GM18502 (cell line): ENCODE measurements around the gene PIGW.
A peak's percentile ranks its signal among the peaks of the same experiment; 100 is the strongest.
"Not testable (repeated sequence)": the region's sequence is repeated elsewhere in the genome, so short reads cannot be mapped to it uniquely, and the experiment has no call there.

Source experiments
- ATAC-seq: cut with Tn5 transposase; IDR thresholded peaks from one replicate; pipeline ENCODE4 v1.9.1; 2021; ENCODE audit warnings: mild to moderate bottlenecking; ENCODE audit not compliant: unreplicated experiment, poor library complexity

The PIGW gene

DNA sequence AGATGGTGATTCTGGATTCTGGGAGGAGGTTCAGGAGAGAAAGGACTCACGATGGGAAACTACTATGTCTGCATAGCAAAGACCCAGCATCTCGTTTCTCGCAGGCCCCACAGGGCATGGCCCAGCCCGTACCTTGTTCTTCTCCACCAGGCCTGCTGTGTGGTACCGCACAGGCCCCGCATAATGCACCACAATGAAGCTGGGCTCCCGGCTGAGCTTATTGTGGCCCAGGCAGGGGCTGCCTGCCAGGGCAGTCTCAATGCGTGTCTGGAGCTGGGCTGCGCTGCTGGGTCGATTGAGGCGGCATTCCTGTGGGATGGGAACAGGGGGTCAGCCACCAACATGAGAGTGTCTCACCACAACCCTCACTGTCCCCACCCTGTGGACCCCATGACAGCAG lies 28.0 kb upstream of the PIGW start:
- no peak for ATAC-seq

GRCh38 chr17:36507266-36507665 lies 27.5 kb upstream of the PIGW start:
- no peak for ATAC-seq

DNA sequence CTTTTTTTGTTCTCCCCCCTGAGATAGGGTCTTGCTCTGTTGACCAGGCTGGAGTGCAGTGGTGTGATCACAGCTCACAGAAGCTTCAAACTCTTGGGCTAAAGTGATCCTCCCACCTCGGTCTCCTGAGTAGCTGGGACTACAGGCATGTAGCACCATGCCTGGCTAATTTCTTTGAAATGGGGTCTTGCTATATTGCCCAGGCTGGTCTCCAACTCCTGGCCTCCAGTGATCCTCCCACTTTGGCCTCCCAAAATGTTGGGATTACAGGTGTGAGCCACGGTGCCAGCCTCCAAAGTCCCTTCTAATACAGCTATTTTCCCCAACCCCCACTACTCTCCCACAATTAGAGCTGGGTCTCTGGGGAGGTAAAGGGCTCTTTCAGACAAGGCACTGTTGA lies 26.3 kb upstream of the PIGW start:
- ATAC-seq: not testable (repeated sequence)

DNA sequence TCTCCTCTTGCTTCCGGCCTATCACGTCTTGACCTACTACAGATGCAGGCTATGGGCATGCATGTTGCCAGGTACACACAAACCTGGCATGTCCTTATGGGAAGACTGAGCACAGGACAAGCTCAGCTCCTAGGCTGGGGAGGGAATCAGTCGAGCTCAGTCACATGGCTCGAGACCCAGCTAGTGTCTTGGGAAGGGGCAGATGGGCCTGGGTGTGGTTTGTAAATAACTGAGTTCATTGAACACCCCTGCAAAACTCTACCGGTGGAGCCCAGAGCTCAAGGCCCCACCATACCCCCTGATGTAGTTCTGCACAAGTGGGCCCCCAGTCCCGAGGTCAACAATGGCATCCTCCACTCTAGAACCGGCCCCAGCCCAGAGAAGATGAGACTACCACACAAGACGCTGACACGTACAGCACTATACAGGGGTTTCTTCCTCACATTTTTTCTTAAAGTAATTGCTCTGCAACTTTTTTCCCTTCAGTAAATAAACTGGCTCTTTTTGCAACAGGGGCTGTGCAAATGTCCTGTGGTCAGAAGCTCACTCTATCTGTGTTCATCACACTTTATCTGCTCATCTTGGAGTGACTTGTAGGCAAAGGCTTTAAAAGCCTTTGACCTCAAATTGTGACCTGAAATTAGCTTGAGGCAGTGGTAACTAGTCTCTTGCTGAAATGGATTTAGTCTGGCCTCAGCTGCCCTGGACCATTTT lies 25.4 kb upstream of the PIGW start:
- no peak for ATAC-seq

DNA sequence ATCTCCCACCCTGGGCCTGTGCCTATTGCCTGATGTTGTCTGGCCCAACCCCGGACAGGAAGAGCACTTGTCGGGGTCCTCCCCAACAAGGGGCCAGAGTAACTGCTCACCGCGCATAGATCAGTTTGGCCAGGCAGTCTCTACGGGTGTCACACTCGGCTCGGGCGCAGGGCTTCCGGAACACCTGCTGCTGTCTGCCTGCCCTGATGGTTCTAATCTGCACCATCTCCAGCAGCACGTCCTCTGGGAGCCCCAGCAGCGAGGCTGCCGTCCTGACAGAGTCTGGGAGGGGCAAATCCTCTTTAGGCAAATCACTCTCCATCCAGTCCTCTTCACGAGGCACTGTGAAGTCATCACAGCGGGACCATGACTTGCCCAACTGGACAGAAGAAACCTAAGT lies 24.2 kb upstream of the PIGW start:
- ATAC-seq: no peak

DNA sequence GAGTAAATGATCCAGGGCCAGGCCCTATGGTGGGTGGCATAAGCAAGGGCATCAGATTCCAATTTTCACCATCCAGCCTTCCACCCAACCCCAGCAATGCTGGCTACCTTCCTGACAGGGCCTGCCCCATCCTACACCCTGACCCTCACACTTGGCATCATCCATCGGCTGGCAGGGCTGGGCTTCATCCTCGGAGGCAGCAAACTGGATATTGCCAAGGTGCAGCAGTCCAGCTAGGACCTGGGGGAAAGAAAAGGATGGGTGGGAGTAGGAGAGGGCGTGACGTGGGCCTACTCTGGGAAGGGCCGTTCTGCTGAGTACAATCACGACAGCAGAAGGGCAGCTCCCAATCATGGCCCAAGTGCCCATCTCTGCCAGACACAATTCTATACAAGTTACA lies 23.6 kb upstream of the PIGW start:
- ATAC-seq: no peak

- ATAC-seq: no peak
Observed at GRCh38 chr17:36512641-36513040, 22.1 kb upstream of the PIGW start.

- no peak for ATAC-seq
Observed at GRCh38 chr17:36514856-36515255, 19.9 kb upstream of the PIGW start.

DNA sequence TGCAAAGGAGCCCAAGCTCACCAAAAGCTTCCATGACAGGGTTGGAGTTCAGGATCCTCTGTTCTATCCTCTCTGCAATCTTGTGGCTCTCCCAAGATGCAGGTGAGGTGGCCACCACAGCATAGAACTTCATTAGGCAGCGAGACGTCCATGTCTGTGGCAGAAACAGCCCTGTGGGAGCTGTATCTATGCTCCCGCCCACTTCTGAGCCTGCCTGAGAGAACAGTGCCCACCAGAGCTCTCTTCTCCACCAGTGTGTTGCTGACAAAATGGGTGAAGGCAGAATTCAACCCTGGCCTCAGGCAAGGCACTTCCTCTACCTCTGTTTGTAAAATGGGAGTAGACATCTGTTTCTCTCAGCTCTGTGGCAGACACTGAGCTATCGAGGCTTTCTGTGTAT lies 18.9 kb upstream of the PIGW start:
- no peak for ATAC-seq

DNA sequence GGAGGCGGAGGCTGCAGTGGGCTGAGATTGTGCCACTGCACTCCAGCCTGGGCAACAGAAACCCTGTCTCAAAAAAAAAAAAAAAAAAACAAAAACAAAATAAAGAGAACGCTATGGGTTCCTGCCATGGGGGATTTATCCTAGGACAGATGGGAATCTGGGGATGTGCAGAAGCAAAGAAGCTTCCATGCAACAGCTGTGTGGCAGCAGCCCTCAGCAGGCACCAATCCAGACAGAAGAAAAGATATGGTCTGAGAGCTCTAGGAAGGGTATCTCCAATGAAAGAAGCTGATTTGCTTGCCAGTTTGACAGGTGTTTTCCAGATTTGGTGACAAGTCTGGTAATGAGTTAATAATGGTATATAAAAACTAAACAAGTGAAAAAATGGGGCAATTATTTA lies 11.7 kb upstream of the PIGW start:
- ATAC-seq: no peak

DNA sequence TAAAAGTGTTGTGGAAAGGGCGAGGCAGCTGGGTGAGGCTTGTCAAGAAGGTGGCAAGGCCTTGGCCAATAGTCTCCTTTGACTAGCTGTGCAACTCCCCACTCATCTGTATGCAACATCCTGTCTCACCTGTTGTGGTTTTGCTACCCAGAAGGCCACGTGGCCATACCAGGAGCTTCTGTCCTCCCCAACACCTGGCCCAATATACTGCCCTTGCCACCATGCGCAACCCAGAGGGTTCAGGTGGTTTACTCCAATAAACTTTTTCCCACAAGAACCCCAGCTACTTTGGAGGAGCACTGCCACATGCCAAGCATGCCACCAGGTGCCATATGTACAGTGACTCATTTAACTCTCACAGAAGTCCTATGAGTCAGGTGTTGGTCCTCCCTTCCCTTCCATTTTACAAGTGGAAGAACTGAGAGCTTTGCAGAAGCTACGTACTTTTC lies 10.3 kb upstream of the PIGW start:
- no peak for ATAC-seq

DNA sequence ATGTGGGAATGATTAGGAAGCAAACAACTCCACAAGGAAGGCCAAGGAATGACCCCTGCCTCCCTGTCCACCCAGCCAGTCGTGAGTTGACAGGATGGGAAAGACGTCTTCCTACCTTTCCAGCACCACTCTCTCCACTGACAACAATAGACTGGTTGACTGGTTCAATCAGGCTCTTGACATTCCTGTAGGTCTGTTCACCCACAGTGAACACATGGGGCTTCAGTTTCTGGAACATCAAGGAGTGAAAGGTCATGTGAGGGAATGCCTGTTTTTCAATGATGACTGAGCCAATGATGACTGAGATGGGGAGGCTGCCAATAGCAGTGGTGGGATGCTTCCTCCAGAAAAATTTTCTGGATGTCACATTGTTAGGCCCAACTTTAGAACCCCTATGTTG lies 9.7 kb upstream of the PIGW start:
- ATAC-seq: no peak

DNA sequence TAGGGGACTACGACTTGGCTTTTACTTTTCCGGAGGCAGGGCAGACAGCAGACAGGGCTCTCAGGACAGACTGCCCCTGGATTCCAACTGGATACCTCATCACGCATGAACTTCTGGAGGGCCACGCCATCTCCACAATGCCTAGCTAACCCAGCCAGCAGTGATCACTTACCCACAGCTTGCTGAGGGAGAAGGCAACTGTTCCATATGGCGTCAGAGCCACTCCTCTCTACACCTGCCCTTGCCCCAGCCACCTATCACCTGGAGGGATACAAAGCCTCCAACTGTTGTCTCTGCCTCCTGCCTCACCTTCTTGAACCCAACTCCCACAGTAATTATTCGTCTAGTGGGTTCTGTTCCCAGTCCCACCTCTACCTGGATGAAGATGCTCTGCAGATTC lies 8.9 kb upstream of the PIGW start:
- ATAC-seq: no peak

DNA sequence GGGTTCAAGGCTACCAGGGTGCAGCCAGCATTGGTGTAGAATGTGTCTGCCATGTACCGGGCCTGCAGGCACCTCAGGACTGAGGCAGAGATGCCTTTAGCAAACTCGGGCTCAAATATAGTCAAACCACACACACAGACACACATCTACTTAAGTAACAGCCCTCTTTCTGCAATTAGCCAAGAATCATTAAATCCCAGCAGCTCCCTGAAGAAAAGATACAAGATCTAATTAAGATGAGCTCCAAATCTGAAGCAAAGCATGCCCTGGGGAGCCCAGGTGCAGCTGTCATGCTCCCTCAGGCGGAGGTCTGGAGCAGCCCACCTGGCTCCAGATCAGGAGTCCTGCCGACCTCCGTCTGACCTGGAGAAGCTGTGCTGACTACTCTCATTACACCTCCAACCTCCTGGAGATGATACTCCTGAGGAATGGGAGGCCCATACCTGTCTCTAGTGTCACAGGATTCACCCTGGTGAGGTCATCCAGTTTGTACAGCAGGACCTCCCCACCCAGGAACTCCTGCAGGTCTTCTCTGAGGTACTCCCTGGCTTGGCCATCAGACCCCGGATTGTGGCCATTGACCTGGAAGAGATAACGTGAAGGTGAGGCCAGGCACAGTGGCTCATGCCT lies 7.1 kb upstream of the PIGW start:
- no peak for ATAC-seq

DNA sequence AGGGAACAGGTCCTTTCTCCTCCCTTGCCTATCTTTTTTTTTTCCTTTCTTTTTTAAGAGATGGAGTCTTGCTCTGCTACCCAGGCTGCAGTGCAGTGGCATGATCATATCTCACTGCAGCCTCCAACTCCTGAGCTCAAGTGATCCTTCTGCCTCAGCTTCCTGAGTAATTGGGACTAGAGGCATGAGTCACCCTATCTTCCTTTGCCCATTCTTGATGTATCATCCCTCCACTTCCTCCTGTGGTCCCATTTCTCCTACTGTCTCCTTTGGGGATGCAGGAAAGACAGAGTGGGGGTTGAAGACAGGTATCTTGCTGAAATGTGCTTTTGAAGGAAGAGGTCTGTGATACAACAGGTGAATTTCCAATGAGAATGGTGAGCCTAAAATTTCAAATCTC lies 5.7 kb upstream of the PIGW start:
- no peak for ATAC-seq

DNA sequence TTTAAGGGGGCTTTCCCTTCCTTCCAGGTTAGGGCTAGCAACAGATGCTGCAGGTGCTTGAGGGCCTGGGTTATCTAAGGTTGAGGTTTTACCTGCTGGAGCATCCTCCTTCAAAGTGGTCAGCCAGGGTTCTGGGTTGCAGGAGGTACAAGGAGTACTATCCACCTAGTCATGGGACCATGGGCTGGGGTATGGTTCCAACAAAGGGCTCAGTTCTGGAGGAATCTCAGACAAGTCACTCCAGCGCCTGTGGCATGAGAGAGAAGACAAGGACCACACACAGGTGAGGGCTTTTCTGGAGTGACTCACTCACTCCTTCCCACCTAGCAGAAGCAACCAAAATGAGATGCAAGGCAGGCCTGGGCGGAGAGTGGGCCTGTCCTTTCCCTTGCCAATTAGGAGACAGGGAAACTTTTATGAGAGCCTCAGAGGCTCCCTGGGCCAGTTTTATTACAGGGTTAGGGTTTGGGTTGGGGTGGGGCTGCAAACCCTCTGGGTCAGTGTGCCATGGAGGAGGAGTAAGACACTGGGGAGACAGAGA lies 2.3 kb upstream of the PIGW start:
- ATAC-seq: no peak

- ATAC-seq: peak; percentile 39
Observed at GRCh38 chr17:36533935-36534839, 600 bp upstream of the PIGW start.

GRCh38 chr17:36535669-36536081 lies 888 bp downstream of the PIGW start:
- ATAC-seq: no peak

DNA sequence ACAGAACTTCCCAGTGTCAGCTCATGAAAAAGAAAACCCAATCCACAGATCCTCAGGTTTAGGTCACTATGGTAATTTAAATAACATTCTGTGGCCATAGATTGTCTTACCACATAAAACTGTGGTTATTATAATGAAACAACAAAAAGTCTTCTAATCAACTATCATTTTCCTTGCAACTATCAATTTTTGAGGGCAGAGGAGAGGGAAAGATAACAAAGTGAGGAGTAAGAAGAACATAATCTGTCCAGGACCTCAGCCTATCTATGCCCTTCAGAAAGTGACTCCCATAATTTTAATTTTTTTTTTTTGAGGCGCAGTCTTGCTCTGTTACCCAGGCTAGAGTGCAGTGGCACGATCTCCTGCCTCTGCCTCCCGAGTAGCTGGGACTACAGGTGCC lies 5.9 kb downstream of the PIGW start:
- no peak for ATAC-seq

- no peak for ATAC-seq
Observed at GRCh38 chr17:36542755-36543154, 8.0 kb downstream of the PIGW start.

GRCh38 chr17:36544044-36544306 lies 9.2 kb downstream of the PIGW start:
- ATAC-seq: no peak
